Right atrium auricular region (tissue), 2 donors: ENCODE results near the gene SRGAP3. TPM values are rescaled to one million over a fixed set of nuclear protein-coding genes. Genes with fewer than 3 reads are reported as not detected.

Experiments
- DNase-seq: peaks from one replicate; pipeline ENCODE4 v3.0.0-alpha.2; 2019; ENCODE audit warnings: low spot score
- H3K27ac ChIP-seq, 2 donors: fragments of 200-600 bp; sonication (generic); 1 replicate in 1 of 2; 2 replicates in 1 of 2; pipeline ENCODE4 v1.5.1; 2016 to 2019
- H3K27me3 ChIP-seq, 2 donors: fragments of 200-600 bp; sonication (generic); one replicate each; pipeline versions ENCODE4 v1.5.1 to v1.6.0; 2017 to 2019
- H3K36me3 ChIP-seq: fragments of 200-600 bp; sonication (generic); one replicate; pipeline ENCODE4 v1.5.1; 2016
- H3K4me1 ChIP-seq, 2 donors: fragments of 200-600 bp; sonication (generic); one replicate each; pipeline versions ENCODE4 v1.5.1 to v1.6.0; 2017 to 2019
- H3K4me3 ChIP-seq, 2 donors: fragments of 200-600 bp; sonication (generic); 1 replicate in 1 of 2; 2 replicates in 1 of 2; pipeline ENCODE4 v1.5.1; 2017 to 2019; ENCODE audit warnings: mild to moderate bottlenecking in 1 of 2, moderate library complexity in 1 of 2
- H3K9me3 ChIP-seq, 2 donors: fragments of 200-600 bp; sonication (generic); one replicate each; pipeline ENCODE4 v1.5.1; 2019
- total RNA-seq, 2 donors: library from RNA; depleted of rRNA; stranded (reverse); fragments of >200 nt; gene quantifications; one replicate each; pipeline ENCODE4 v1.1.0, GENCODE V29; 2016
- TF ChIP-seq, protein P1 (sequence below), 2 donors: fragments of 200-600 bp; sonication (generic); IDR thresholded peaks; one replicate each; pipeline ENCODE4 v1.5.1; 2019; ENCODE audit warnings: antibody characterized with exemption in 2 of 2

SRGAP3 gene
- total RNA-seq, 2 donors from 2014 or later: 4.0 to 5.0 TPM

DNA sequence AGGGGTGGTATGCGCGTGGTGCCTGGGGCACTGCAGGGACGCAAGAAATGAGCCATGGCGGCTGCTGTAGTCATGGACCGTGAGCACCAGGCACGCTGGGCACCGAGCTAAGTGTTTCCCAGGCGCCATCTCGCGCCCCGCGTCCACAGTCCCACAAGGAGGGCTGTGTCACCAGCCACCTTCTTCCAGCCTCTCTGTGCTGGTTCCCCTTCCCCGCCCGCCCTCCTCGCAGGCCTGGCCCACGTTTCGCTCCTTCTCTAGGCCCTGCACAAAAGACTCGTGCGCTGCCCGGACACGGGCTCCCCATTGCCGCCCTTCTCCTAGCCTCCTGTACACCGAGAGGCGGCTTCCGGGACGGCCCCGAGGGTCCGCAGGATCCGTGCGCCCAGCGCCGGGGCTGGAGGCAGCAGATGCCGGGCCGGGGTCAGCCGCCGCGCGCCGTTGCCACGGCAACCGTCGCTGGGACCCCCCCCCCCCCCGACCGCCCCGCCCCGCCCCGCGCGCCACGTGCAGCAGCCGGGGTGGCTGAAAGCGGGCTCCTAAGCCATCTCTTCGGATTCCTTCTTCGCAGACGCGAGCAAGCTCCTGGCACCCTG lies 113.4 kb downstream of the SRGAP3 start:
- TF ChIP-seq, protein P1, sequence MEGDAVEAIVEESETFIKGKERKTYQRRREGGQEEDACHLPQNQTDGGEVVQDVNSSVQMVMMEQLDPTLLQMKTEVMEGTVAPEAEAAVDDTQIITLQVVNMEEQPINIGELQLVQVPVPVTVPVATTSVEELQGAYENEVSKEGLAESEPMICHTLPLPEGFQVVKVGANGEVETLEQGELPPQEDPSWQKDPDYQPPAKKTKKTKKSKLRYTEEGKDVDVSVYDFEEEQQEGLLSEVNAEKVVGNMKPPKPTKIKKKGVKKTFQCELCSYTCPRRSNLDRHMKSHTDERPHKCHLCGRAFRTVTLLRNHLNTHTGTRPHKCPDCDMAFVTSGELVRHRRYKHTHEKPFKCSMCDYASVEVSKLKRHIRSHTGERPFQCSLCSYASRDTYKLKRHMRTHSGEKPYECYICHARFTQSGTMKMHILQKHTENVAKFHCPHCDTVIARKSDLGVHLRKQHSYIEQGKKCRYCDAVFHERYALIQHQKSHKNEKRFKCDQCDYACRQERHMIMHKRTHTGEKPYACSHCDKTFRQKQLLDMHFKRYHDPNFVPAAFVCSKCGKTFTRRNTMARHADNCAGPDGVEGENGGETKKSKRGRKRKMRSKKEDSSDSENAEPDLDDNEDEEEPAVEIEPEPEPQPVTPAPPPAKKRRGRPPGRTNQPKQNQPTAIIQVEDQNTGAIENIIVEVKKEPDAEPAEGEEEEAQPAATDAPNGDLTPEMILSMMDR (IDR thresholded peaks at IDR 0.05): no peak
- no peaks in the 10 kb centered on the region for H3K36me3 ChIP-seq

DNA sequence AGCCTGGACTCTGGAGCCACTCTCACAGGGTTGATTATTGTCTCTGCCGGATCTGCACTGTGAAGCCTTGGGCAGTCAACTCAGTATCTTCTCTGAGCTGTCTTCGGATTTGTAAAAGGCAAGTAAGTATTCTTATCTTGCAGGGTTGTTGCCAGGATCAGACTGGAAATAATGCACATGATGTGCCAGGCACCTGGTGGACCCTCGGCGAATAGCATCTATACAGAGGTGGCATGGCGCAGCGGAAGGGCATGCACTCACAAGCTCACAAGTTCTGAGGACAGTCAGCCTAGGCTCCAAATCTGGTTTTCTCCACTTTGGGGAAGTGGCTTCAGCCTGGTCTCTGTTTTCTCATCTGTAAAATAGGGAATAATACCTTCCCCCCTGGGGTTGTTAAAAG lies 113.9 kb downstream of the SRGAP3 start:
- DNase-seq: no peak
- TF ChIP-seq, protein P1 (IDR thresholded peaks at IDR 0.05): no peak
- Histone ChIP-seq H3K9me3 (no peaks in the 10 kb centered on the region), H3K27ac (no peak overlapping the region), H3K36me3 (no peaks in the 10 kb centered on the region), H3K4me1 (peaks cover 0 to 7% of the 10 kb centered on the region in 2 donors), H3K4me3 (peak overlapping the region in 1 of 2 donors; percentile 54), H3K27me3 (no peaks in the 10 kb centered on the region)

More for the DNA sequence above, 113.4 kb downstream of the SRGAP3 start:
- Histone ChIP-seq H3K4me1 (peaks cover 0 to 8% of the 10 kb centered on the region in 2 donors), H3K27ac (no peak overlapping the region), H3K4me3 (peak overlapping the region; percentile 31 to 54), H3K27me3 (no peaks in the 10 kb centered on the region), H3K9me3 (no peaks in the 10 kb centered on the region)
- DNase-seq: no peak

DNA sequence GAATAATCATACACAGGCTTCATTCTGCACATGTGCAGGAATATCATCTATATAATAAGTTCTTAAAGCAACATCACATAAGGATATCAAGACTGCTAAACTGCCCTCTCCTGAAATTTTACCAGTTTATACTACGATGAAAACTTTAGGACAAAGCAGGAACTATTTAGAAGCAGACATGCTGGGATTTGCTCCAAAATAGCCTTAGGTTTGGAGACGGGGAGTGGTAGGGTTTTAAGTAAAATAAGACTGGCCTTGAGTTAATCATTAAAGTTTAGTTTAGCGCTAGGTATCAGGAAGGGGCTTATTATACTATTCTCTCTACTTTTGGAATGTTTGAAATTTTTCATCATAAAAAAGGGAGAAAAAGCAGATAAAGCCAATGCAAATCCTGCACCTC lies 115.8 kb downstream of the SRGAP3 start:
- H3K36me3 ChIP-seq: no peaks in the 10 kb centered on the region
- no peaks in the 10 kb centered on the region for H3K9me3 ChIP-seq
- no peak overlapping the region for H3K4me3 ChIP-seq
- no peak overlapping the region for H3K27ac ChIP-seq
- H3K4me1 ChIP-seq: peaks cover 0 to 7% of the 10 kb centered on the region in 2 donors
- H3K27me3 ChIP-seq: no peaks in the 10 kb centered on the region
- TF ChIP-seq, protein P1 (IDR thresholded peaks at IDR 0.05): no peak
- no peak for DNase-seq

DNA sequence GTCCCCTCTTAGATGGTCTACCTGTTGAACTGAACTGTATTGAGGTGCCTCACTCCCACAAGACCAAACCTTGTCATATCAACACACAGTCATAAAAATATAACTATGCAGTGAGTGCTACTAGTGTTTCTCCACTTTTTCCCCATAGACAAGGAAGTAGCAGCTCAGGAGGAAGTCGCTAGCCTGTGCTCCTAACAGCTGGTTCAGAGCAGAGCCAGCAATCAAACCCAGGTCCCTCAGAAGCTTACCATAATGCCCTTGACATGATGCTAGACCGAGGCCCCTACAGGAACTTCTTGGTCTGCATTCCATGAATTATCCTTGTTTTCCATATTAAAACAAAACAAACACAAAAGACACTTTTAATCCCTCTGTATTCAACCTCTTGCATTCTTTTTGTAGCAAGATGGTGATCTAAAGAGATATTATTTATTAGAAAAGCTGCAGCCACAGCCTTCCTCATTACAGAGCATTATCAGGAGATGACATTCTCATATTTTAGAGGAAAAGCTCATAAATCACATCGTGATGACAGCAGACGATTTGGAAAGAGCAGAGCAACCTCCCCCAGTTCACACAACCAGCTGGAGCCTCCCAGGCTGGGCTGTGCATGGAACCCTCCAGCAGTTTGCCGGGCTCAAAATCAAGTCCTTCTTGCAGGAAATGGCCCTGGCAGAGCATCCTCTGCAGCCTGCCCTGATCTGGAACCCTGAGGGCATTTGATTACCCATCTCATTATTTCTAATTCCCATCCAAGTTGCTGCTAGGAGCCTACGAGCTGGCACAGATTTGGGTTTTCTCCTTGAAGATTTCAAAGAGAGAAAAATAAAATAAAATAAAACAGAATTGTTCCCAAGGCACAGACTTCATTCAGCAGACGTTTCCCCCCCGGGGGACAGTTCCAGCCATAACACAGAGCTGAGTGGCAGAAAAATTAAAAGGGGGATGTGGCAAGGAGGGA lies 118.8 kb downstream of the SRGAP3 start:
- DNase-seq: no peak
- Histone ChIP-seq H3K27me3 (no peaks in the 10 kb centered on the region), H3K9me3 (no peaks in the 10 kb centered on the region), H3K36me3 (no peaks in the 10 kb centered on the region), H3K4me1 (peaks cover 0 to 3% of the 10 kb centered on the region in 2 donors), H3K4me3 (no peak overlapping the region), H3K27ac (no peak overlapping the region)
- TF ChIP-seq, protein P1 (IDR thresholded peaks at IDR 0.05): no peak

DNA sequence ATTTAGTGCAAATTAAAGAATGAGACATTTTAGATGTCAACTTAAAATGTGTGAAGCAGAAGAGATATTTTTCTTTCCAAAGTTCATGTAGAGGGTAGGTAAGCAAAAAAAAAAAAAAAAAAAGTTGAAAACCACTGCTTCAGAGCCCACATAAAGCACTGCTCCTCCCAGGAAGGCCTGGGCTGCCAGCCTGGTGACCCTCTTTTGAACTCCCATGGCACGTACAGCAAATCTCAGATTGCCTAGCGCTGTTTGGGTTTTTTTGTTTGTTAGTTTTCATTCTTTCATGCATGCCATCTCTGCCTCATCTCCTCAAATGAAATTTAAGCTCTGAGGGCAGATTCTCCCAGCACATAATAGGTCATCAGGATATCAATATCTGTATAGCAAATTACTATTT lies 120.1 kb downstream of the SRGAP3 start:
- no peak overlapping the region for H3K27ac ChIP-seq
- TF ChIP-seq, protein P1 (IDR thresholded peaks at IDR 0.05): no peak

More for the DNA sequence above, 120.1 kb downstream of the SRGAP3 start:
- Histone ChIP-seq H3K4me1 (no peaks in the 10 kb centered on the region), H3K9me3 (no peaks in the 10 kb centered on the region), H3K27me3 (no peaks in the 10 kb centered on the region), H3K4me3 (no peak overlapping the region), H3K36me3 (no peaks in the 10 kb centered on the region)
- DNase-seq: no peak
